Lower leg skin (tissue), 3 donors: ENCODE data around the gene ADRB2.

Experiments
- POLR2A ChIP-seq, 2 donors: fragments of 450-650 bp; IDR thresholded peaks; one replicate each; pipeline ENCODE4 v1.6.1; 2016 to 2017; ENCODE audit warnings: antibody characterized with exemption in 2 of 2, mild to moderate bottlenecking in 1 of 2, moderate library complexity in 1 of 2
- TF ChIP-seq, protein P1 (sequence below), 3 donors: fragments of 450-650 bp; IDR thresholded peaks; one replicate each; pipeline ENCODE4 v1.5.1; 2016; ENCODE audit warnings: antibody characterized with exemption in 3 of 3, mild to moderate bottlenecking in 3 of 3, moderate library complexity in 2 of 3

DNA sequence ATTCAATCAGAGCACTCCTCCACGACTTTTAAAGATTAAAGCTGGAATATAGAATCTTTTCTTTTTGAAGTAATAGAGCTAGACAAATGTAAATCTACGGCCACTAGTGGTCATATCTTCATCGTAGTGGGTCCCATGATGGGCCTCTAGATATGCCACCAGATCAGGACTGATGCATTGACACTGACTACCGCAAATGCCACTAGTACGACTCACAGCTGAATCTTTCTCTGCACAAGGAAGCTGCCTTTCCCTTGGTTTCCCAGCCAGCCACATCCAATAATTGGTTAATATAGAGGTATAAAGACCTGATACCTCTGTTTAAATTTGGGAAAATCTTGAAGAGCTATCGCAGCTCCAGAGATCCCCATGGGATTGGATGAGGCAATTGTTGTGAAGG, 37.8 kb upstream of the ADRB2 start:
- no peak for TF ChIP-seq POLR2A (IDR thresholded peaks at IDR 0.05)
- TF ChIP-seq, protein P1, sequence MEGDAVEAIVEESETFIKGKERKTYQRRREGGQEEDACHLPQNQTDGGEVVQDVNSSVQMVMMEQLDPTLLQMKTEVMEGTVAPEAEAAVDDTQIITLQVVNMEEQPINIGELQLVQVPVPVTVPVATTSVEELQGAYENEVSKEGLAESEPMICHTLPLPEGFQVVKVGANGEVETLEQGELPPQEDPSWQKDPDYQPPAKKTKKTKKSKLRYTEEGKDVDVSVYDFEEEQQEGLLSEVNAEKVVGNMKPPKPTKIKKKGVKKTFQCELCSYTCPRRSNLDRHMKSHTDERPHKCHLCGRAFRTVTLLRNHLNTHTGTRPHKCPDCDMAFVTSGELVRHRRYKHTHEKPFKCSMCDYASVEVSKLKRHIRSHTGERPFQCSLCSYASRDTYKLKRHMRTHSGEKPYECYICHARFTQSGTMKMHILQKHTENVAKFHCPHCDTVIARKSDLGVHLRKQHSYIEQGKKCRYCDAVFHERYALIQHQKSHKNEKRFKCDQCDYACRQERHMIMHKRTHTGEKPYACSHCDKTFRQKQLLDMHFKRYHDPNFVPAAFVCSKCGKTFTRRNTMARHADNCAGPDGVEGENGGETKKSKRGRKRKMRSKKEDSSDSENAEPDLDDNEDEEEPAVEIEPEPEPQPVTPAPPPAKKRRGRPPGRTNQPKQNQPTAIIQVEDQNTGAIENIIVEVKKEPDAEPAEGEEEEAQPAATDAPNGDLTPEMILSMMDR (IDR thresholded peaks at IDR 0.05), result no peak
